ENCODE results near the gene UTS2B. TPM values are rescaled to one million over a fixed set of nuclear protein-coding genes. Genes with fewer than 3 reads are reported as not detected.

The UTS2B gene
- total and polyA plus RNA-seq, 2 experiments from 2014 or later, result 0.21 TPM; not detected in 1

DNA sequence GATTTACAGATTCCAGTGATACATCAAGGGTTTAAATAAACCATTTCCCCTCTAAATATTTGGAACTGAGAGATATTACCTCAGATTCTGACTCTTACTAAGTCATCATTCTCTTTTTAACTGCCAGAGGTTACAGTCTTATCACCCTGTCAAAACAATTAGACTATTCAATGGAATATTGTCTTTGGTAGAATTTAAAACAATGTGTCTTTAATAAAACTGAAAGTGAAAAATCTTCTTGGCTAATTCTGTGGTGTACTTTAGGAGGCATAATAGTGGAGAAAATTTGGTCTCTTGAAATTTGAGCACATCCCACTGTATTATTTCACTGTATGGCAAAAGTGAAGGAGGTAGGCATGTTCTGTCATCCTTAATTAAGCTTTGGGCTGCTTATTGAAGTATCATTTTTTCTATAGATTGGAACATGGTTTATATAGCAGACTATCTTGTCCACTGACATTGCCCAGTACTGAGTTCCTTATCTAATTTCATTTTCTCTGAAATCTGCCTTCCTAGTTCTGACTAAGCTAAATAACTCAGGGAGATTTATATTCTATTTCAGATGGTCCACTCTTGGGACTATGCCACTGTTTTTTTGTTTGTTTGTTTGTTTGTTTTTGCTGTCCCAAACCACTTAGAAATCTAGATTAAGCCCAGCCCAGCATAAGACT is 48.0 kb upstream of the UTS2B start:
- Histone ChIP-seq H3K9me2 (ENCODE audit: insufficient read depth) (peaks cover 3% of the 10 kb centered on the region; the same call in 1 of the 2 replicates), H3F3A (replicated peaks; ENCODE audit: low read depth) (no peaks in the 10 kb centered on the region), H3K79me2 (replicated peaks; ENCODE audit: insufficient read depth) (no peaks in the 10 kb centered on the region), H4K20me1 (replicated peaks; ENCODE audit: insufficient read depth) (no peaks in the 10 kb centered on the region), H3K4me3 (no peak overlapping the region), H2AFZ (no peak overlapping the region), H3K27ac (ENCODE audit: low read depth) (no peak overlapping the region), H3K36me3 (ENCODE audit: insufficient read depth) (no peaks in the 10 kb centered on the region; the same call in 1 of the 2 replicates), H3K27me3 (ENCODE audit: insufficient read depth) (no peaks in the 10 kb centered on the region), H3K4me1 (ENCODE audit: insufficient read depth) (peaks cover 34% of the 10 kb centered on the region), H3K4me2 (no peak overlapping the region)
- H3K4me3 Mint-ChIP-seq, result no peak overlapping the region
- no peaks in the 10 kb centered on the region for H3K27me3 Mint-ChIP-seq (ENCODE audit: insufficient read depth, low read depth, poor library complexity)
- DNase-seq (ENCODE audit: low spot score) (no peak), ATAC-seq (no peak)
- peaks cover 33% of the 10 kb centered on the region for H3K4me1 Mint-ChIP-seq
- TF ChIP-seq POLR2AphosphoS5 (IDR thresholded peaks at IDR 0.05; ENCODE audit: low read depth) (no peak), NANOG (IDR thresholded peaks at IDR 0.05; ENCODE audit: borderline replicate concordance) (no peak), EZH2phosphoT487 (IDR thresholded peaks at IDR 0.05; ENCODE audit: unreplicated experiment) (no peak), CREB1 (CRISPR knock-in tag; IDR thresholded peaks at IDR 0.05; ENCODE audit: low read depth) (no peak), REST (IDR thresholded peaks at IDR 0.05; ENCODE audit: unreplicated experiment) (no peak), EZH2 (IDR thresholded peaks at IDR 0.05; ENCODE audit: low read depth, unreplicated experiment) (no peak), JUNB (IDR thresholded peaks at IDR 0.05; ENCODE audit: unreplicated experiment) (no peak), ETS1 (IDR thresholded peaks at IDR 0.05) (no peak), CTCF (conservative IDR thresholded peaks at IDR 0.05; ENCODE audit: low read depth in 2 of 2) (no peak), ZNF462 (CRISPR knock-in tag; IDR thresholded peaks at IDR 0.05) (no peak), ZNF114 (CRISPR knock-in tag; IDR thresholded peaks at IDR 0.05) (no peak), STAT1 (IDR thresholded peaks at IDR 0.05; ENCODE audit: unreplicated experiment) (no peak), ZNF331 (CRISPR knock-in tag; IDR thresholded peaks at IDR 0.05; ENCODE audit: low read depth) (no peak)
- peaks cover 23% of the 10 kb centered on the region for H3K36me3 Mint-ChIP-seq (ENCODE audit: low read depth)
- no peaks in the 10 kb centered on the region for H3K9me3 Mint-ChIP-seq
- peak overlapping the region; percentile 67 for H3K27ac Mint-ChIP-seq

Measured in GM23338 (cell line).